Endothelial cell of umbilical vein (primary cell): ENCODE measurements around the gene MTRR. TPM values are rescaled to one million over a fixed set of nuclear protein-coding genes. Genes with fewer than 3 reads are reported as not detected.

Experiments
- BruUV-seq: library from RNA; stranded (reverse); fragments of 400-500 nt; replicated peaks from 2 replicates; lab custom pipeline; 2021; lab: Mats Ljungman, UMichigan
- CTCF ChIA-PET: fragments of 300-600, 350-600 bp; sonication (Branson Sonifier 250); formaldehyde crosslinking; loops from one replicate; lab custom pipeline; 2021; ENCODE audit warnings: antibody characterized with exemption, inconsistent platforms; lab: Charles Lee
- POLR2A ChIA-PET: fragments of 300-600, 350-600 bp; sonication (Branson Sonifier 250); formaldehyde crosslinking; loops from one replicate; lab custom pipeline; 2021; ENCODE audit warnings: antibody characterized with exemption, inconsistent platforms; lab: Charles Lee
- DNase-seq: peaks from one replicate; pipeline ENCODE4 v3.0.0-alpha.2; 2011; ENCODE audit warnings: low read depth, low spot score
- FAIRE-seq: peaks from 2 replicates; lab custom pipeline; 2011; peaks lifted over from hg19 to GRCh38; lab: Jason Lieb, UNC
- H2AFZ ChIP-seq: 2 replicates; pipeline ENCODE4 v1.6.0; 2012; ENCODE audit warnings: low read depth, low read length, control low read depth, inconsistent platforms
- H3K27ac ChIP-seq: 2 replicates; pipeline ENCODE4 v1.5.1; 2011; ENCODE audit warnings: low read depth, mild to moderate bottlenecking, control low read depth, low read length, moderate library complexity; ENCODE audit not compliant: insufficient read depth
- H3K27me3 ChIP-seq, 2 experiments: 2 replicates each; pipeline versions ENCODE4 v1.6.0 to v1.6.1; 2011; ENCODE audit warnings: low read length in 2 of 2, mixed read lengths in 1 of 2; ENCODE audit not compliant: control insufficient read depth in 2 of 2, insufficient read depth in 2 of 2
- H3K36me3 ChIP-seq, 2 experiments: 2 replicates in 1 of 2; 3 replicates in 1 of 2; pipeline ENCODE4 v1.5.1; 2011; ENCODE audit warnings: low read length in 2 of 2, mild to moderate bottlenecking in 1 of 2, moderate library complexity in 1 of 2; ENCODE audit not compliant: control insufficient read depth in 2 of 2, insufficient read depth in 2 of 2; ENCODE audit errors: extremely low read depth in 1 of 2
- H3K4me1 ChIP-seq: 3 replicates; pipeline ENCODE4 v1.5.1; 2011; ENCODE audit warnings: mild to moderate bottlenecking, low read length; ENCODE audit not compliant: control insufficient read depth, insufficient read depth; ENCODE audit errors: extremely low read depth
- H3K4me2 ChIP-seq: 2 replicates; pipeline ENCODE4 v1.6.1; 2011; ENCODE audit warnings: low read length, control low read depth, mixed read lengths; ENCODE audit not compliant: insufficient read depth
- H3K4me3 ChIP-seq, 3 experiments: fragments of 200-600 bp in 1 of 3; sonication (generic), shearing (Covaris generic) in 1 of 3; replicated peaks in 1 of 3; 2 replicates each; pipeline ENCODE4 v1.5.1; 2011 to 2016; ENCODE audit warnings: control low read depth in 3 of 3, low read length in 3 of 3, mild to moderate bottlenecking in 2 of 3, inconsistent platforms in 1 of 3, low read depth in 1 of 3, moderate library complexity in 1 of 3; ENCODE audit not compliant: insufficient read depth in 1 of 3
- H3K79me2 ChIP-seq: 2 replicates; pipeline ENCODE4 v1.6.0; 2012; ENCODE audit warnings: low read length, inconsistent platforms; ENCODE audit not compliant: control insufficient read depth, insufficient read depth
- H3K9ac ChIP-seq: replicated peaks from 2 replicates; pipeline ENCODE3; 2011; ENCODE audit warnings: low read length, control low read depth; ENCODE audit not compliant: insufficient read depth; ENCODE audit errors: extremely low read depth
- H3K9me1 ChIP-seq: replicated peaks from 3 replicates; pipeline ENCODE4 v1.6.0; 2011; ENCODE audit warnings: mild to moderate bottlenecking, low read length; ENCODE audit not compliant: control insufficient read depth, insufficient read depth; ENCODE audit errors: extremely low read depth
- H3K9me3 ChIP-seq: replicated peaks from 2 replicates; pipeline ENCODE4 v1.5.1; 2012; ENCODE audit warnings: low read length, inconsistent platforms; ENCODE audit not compliant: control insufficient read depth, insufficient read depth
- H4K20me1 ChIP-seq: replicated peaks from 2 replicates; pipeline ENCODE3; 2011; ENCODE audit warnings: mild to moderate bottlenecking, low read length; ENCODE audit not compliant: control insufficient read depth, insufficient read depth; ENCODE audit errors: extremely low read depth
- EZH2 ChIP-seq: IDR thresholded peaks from 2 replicates; pipeline ENCODE4 v1.6.1; 2012; ENCODE audit warnings: borderline replicate concordance, low read depth, mild to moderate bottlenecking, moderate library complexity, low read length, inconsistent platforms; ENCODE audit not compliant: severe bottlenecking
- GATA2 ChIP-seq: IDR thresholded peaks from 2 replicates; pipeline ENCODE4 v1.7.0; 2011; ENCODE audit warnings: low read depth, mild to moderate bottlenecking, moderate library complexity, mixed read lengths, low read length; ENCODE audit not compliant: insufficient read length, insufficient read depth
- JUN ChIP-seq: IDR thresholded peaks from 2 replicates; pipeline ENCODE4 v1.6.1; 2011; ENCODE audit warnings: borderline replicate concordance, low read depth; ENCODE audit not compliant: insufficient read length, insufficient read depth
- MYC ChIP-seq: IDR thresholded peaks from one replicate; pipeline ENCODE4 v1.6.1; 2011; ENCODE audit warnings: mild to moderate bottlenecking, low read depth, low read length
- POLR2A ChIP-seq: IDR thresholded peaks from 2 replicates; pipeline ENCODE4 v1.6.1; 2012; ENCODE audit warnings: low read depth, mild to moderate bottlenecking, control low read depth, low read length
- POLR2AphosphoS5 ChIP-seq: IDR thresholded peaks from 2 replicates; pipeline ENCODE4 v1.6.1; 2012; ENCODE audit warnings: low read depth, mild to moderate bottlenecking, control low read depth, low read length, moderate library complexity; ENCODE audit not compliant: insufficient read depth
- dilution Hi-C: fragments of 300-500 bp; cut with MboI; formaldehyde crosslinking; loops from one replicate; pipeline ENCODE4 v1.15.0; 2019; ENCODE audit warnings: low sequenced_read_pairs; ENCODE audit not compliant: extremely low pct_ligation_motif_present
- intact Hi-C: fragments of 100-400 bp; cut with micrococcal nuclease; formaldehyde crosslinking; loops from one replicate; pipeline ENCODE4 v1.10.0; 2022
- polyA plus RNA-seq, 4 experiments: library from polyadenylated mRNA; depleted of rRNA in 3 of 4; stranded (reverse) in 3 of 4; unstranded in 1 of 4; fragments of >200 nt; gene quantifications; 2 replicates each; pipeline versions ENCODE4 v1.2.1 to v1.2.3, GENCODE V29; 2011 to 2012; ENCODE audit warnings: missing spikeins in 1 of 4
- total RNA-seq: library from RNA; stranded (reverse); gene quantifications from 2 replicates; pipeline ENCODE4 v1.2.3, GENCODE V29; 2021
- TF ChIP-seq, protein P1 (sequence below), 2 donors: IDR thresholded peaks; 1 replicate in 1 of 2; 2 replicates in 1 of 2; pipeline ENCODE4 v1.5.1; 2011; ENCODE audit warnings: low read length in 2 of 2, mild to moderate bottlenecking in 2 of 2, moderate library complexity in 2 of 2, control low read depth in 1 of 2, inconsistent platforms in 1 of 2, low read depth in 1 of 2; ENCODE audit not compliant: insufficient read depth in 1 of 2; ENCODE audit errors: extremely low read depth in 1 of 2

Gene MTRR
- total and polyA plus RNA-seq, 2 donors (not counting 3 experiments of a cell fraction or from before 2014, with no cell fraction given): 24.3 to 37.1 TPM

DNA sequence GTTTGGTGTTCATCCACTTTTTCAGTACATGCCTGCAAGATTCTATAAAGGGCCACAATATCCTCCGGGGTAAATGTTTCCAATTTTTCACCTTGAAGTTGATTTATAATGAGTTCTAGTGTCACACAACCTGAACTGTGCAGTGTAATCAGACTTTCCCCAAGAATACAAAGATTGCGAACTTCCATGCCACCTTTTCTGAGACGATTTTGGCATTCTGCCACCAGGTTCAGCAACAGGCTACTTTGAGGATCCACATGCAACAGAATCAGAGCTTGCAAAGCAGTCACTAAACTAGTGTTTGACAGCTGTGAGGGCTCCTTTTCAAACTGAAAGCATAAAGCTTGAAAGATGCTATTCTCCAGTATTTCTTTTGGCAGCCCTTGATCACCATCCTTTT, 1.7 kb upstream of the MTRR start:
- Histone ChIP-seq H3K9me1 (no peaks in the 10 kb centered on the region), H3K9ac (no peak overlapping the region), H2AFZ (no peak overlapping the region), H3K4me1 (peaks cover 18% of the 10 kb centered on the region), H3K4me2 (no peak overlapping the region), H3K36me3 (peaks cover 0 to 2% of the 10 kb centered on the region in 2 experiments), H3K9me3 (no peaks in the 10 kb centered on the region), H3K27me3 (no peaks in the 10 kb centered on the region), H4K20me1 (no peaks in the 10 kb centered on the region), H3K27ac (no peak overlapping the region), H3K79me2 (peaks cover 54% of the 10 kb centered on the region), H3K4me3 (no peak overlapping the region)
- no TSS peak for BruUV-seq
- TF ChIP-seq, protein P1, sequence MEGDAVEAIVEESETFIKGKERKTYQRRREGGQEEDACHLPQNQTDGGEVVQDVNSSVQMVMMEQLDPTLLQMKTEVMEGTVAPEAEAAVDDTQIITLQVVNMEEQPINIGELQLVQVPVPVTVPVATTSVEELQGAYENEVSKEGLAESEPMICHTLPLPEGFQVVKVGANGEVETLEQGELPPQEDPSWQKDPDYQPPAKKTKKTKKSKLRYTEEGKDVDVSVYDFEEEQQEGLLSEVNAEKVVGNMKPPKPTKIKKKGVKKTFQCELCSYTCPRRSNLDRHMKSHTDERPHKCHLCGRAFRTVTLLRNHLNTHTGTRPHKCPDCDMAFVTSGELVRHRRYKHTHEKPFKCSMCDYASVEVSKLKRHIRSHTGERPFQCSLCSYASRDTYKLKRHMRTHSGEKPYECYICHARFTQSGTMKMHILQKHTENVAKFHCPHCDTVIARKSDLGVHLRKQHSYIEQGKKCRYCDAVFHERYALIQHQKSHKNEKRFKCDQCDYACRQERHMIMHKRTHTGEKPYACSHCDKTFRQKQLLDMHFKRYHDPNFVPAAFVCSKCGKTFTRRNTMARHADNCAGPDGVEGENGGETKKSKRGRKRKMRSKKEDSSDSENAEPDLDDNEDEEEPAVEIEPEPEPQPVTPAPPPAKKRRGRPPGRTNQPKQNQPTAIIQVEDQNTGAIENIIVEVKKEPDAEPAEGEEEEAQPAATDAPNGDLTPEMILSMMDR (IDR thresholded peaks at IDR 0.05; ENCODE audit: extremely low read depth in 1 of 2, insufficient read depth in 1 of 2, low read depth in 1 of 2, low read length in 2 of 2): no peak
- TF ChIP-seq POLR2A (no peak), EZH2 (no peak), GATA2 (no peak)
- POLR2A ChIA-PET: no interaction called here
- CTCF ChIA-PET: interaction anchor here (1.5 kb wide), 2 partner anchors 16 to 20 kb away, joined by 3 to 5 read pairs; partner anchors contain the start of gene CFAP90
- dilution Hi-C loops (no loop called here), intact Hi-C loops (no loop called here)
- no peak for FAIRE-seq
- DNase-seq: no peak

DNA sequence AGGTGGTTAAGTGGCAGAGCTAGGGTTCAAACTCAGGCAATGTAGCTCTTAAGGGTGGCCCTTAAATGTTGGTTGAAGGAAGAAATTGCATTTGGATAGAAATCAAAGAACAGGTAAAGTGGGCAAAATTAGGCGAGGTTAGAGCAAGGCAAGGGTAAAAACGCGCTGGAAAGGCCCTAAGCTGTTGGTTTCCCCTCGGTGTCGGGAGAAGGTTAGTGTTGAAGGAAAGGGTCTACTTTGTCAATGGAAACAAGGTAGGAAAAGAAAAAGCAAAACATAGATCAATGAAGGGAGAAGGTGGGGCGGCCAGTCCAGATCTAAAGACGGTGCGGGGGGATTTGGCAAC, 548 bp upstream of the MTRR start:
- H3K9me3 ChIP-seq: no peaks in the 10 kb centered on the region
- peaks cover 65% of the 10 kb centered on the region for H3K79me2 ChIP-seq
- peak overlapping the region; percentile 96 for H3K4me2 ChIP-seq
- H3K9me1 ChIP-seq: no peaks in the 10 kb centered on the region
- DNase-seq (no peak), FAIRE-seq (no peak)
- H3K27ac ChIP-seq: peak overlapping the region; percentile 15
- ChIA-PET POLR2A (interaction anchor here (1.7 kb wide), 1 partner anchor 19 kb away, joined by 3 read pairs; no protein-coding TSS in a partner anchor), CTCF (interaction anchor here (0.6 to 1.9 kb wide), 5 partner anchors 10 to 28 kb away, joined by 3 to 13 read pairs (median 5); no protein-coding TSS in a partner anchor)
- dilution Hi-C loops: no loop called here
- peak overlapping the region; percentile 75 for H3K9ac ChIP-seq
- no peaks in the 10 kb centered on the region for H3K27me3 ChIP-seq
- peak overlapping the region; percentile 77 for H2AFZ ChIP-seq
- H3K4me1 ChIP-seq: peaks cover 18% of the 10 kb centered on the region
- no peaks in the 10 kb centered on the region for H4K20me1 ChIP-seq
- intact Hi-C loops: no loop called here
- TSS peak; percentile 47 for BruUV-seq
- TF ChIP-seq POLR2AphosphoS5: no peak
- TF ChIP-seq POLR2A: no peak
- TF ChIP-seq, protein P1 (IDR thresholded peaks at IDR 0.05; ENCODE audit: extremely low read depth in 1 of 2, insufficient read depth in 1 of 2, low read depth in 1 of 2, low read length in 2 of 2): no peak
- TF ChIP-seq JUN: no peak
- TF ChIP-seq MYC: no peak
- no peaks in the 10 kb centered on the region for H3K36me3 ChIP-seq
- peak overlapping the region; percentile 83 to 100 (median 93) for H3K4me3 ChIP-seq
